Glutamatergic neuron (in vitro differentiated cells): ENCODE data around the gene SLC25A22. TPM values are rescaled to one million over a fixed set of nuclear protein-coding genes. Genes with fewer than 3 reads are reported as not detected.
A peak's percentile ranks its signal among the peaks of the same experiment; 100 is the strongest.

Experiments
- DNase-seq: peaks from one replicate; pipeline ENCODE4 v3.0.0; 2022
- H3K27ac Mint-ChIP-seq: one replicate; pipeline ENCODE4 v1.8.0; 2020; ENCODE audit warnings: mild to moderate bottlenecking, mixed read lengths, inconsistent platforms; ENCODE audit not compliant: unreplicated experiment
- H3K27me3 Mint-ChIP-seq: one replicate; pipeline ENCODE4 v1.8.0; 2020; ENCODE audit warnings: mild to moderate bottlenecking, moderate library complexity, mixed read lengths, inconsistent platforms; ENCODE audit not compliant: unreplicated experiment
- H3K36me3 Mint-ChIP-seq: one replicate; pipeline ENCODE4 v1.8.0; 2020; ENCODE audit warnings: mild to moderate bottlenecking, mixed read lengths, inconsistent platforms; ENCODE audit not compliant: unreplicated experiment
- H3K4me1 Mint-ChIP-seq: one replicate; pipeline ENCODE4 v1.8.0; 2020; ENCODE audit warnings: mild to moderate bottlenecking, low read depth, mixed read lengths, inconsistent platforms; ENCODE audit not compliant: unreplicated experiment
- H3K4me3 Mint-ChIP-seq: one replicate; pipeline ENCODE4 v1.8.0; 2020; ENCODE audit warnings: mild to moderate bottlenecking, mixed read lengths, inconsistent platforms; ENCODE audit not compliant: unreplicated experiment
- H3K9me3 Mint-ChIP-seq: one replicate; pipeline ENCODE4 v1.8.0; 2020; ENCODE audit warnings: mild to moderate bottlenecking, moderate library complexity, mixed read lengths, inconsistent platforms; ENCODE audit not compliant: unreplicated experiment
- total RNA-seq: library from RNA; stranded (reverse); fragmentation: NEBNext Ultra II Directional; extraction: Animal tissue kit (Norgen Biotek cat#: 25700); gene quantifications from one replicate; pipeline ENCODE4 v1.2.1, GENCODE V29; 2021; ENCODE audit not compliant: unreplicated experiment
- TF ChIP-seq, protein P1 (sequence below): fragments of 200-600 bp; sonication (generic); IDR thresholded peaks from one replicate; pipeline ENCODE4 v1.5.0; 2021; ENCODE audit not compliant: partially characterized antibody, unreplicated experiment

SLC25A22 gene
- total RNA-seq, 1 donor from 2014 or later = 93.9 TPM

DNA sequence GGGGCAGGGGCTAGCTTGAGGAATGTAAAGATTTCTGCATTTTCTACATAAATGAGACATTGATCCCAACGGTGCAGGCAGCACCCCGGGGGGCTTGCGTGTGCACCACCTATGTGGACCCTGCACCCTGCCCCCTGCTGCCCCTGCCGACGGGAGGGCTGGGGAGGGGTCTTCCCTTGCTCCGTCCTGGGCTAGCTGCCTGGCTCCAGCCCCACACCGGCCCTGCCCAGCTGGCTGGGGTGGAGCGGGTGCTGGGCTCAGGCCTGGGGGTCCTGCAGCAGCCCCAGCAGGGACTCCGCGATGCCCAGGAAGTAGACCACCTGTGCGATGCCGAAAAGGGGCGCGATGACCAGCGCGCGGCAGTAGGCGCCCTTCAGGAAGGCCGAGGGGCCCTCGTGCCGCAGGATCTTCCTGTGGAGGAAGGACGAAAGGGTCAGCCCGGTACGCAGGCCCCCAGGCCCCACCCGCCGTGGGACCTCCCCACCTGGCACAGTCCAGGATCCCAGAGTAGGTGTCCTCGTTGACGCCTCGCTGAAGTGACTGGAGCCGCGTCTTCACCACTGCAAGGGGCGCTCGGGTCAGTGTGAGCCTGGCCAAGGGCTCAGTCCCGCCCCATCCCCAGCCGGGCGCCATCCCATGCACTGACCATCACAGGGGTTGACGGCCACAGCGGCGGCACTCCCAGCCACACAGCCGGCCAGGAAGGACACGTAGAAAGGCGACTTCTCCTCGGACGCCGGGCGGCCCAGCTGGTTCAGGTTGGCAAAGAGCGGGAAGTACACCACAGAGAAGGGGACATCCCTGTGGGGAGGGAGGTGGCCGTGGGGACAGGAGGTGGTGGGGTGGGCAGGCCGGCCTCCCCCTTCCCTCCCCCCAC lies 6.2 kb downstream of the SLC25A22 start:
- TF ChIP-seq, protein P1, sequence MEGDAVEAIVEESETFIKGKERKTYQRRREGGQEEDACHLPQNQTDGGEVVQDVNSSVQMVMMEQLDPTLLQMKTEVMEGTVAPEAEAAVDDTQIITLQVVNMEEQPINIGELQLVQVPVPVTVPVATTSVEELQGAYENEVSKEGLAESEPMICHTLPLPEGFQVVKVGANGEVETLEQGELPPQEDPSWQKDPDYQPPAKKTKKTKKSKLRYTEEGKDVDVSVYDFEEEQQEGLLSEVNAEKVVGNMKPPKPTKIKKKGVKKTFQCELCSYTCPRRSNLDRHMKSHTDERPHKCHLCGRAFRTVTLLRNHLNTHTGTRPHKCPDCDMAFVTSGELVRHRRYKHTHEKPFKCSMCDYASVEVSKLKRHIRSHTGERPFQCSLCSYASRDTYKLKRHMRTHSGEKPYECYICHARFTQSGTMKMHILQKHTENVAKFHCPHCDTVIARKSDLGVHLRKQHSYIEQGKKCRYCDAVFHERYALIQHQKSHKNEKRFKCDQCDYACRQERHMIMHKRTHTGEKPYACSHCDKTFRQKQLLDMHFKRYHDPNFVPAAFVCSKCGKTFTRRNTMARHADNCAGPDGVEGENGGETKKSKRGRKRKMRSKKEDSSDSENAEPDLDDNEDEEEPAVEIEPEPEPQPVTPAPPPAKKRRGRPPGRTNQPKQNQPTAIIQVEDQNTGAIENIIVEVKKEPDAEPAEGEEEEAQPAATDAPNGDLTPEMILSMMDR = no peak
- Mint-ChIP-seq H3K9me3 (peaks cover 7% of the 10 kb centered on the region), H3K27me3 (peaks cover 6% of the 10 kb centered on the region), H3K36me3 (no peaks in the 10 kb centered on the region), H3K27ac (no peak overlapping the region), H3K4me1 (peaks cover 14% of the 10 kb centered on the region), H3K4me3 (no peak overlapping the region)
- DNase-seq = no peak

DNA sequence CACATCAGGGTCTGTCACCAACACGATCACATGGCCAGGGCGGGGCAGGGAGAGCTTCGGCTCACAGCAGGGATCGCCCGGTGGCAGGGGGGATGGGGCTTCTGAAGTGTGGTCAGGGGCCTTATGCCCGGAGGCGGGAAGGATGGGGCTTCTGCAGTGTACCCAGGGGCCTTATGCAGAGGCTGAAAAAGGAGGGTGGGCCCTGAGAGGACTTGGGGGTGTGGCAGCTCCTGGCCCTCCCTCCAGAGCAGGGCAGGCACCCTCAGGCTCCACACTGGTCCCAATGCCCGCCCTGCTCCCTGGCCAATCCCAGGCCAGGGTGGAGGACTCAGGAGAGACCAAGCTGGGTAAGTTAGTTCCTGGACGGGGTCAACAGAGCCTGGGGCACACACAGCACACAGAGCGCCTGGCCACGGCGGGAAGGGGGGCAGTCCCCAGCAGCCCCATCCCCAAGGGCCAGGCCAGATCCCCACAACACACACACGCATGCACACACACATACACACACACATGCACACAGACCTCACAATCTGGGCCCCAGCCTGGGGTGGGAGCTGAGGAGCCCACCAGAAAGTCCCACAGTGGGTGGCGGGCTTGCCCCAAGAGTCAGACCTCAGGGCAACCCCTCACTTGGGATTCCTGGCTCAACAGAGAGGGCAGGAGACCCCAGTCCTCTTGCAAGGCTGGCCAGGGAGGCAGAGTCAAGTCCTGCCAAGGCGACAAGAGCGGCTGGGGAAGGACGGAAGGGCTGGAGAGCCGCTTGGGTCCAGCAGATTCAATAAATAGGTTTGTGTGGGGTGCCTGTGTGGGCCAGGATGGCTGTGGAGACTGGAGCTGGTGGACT lies 7.1 kb downstream of the SLC25A22 start:
- peaks cover 6% of the 10 kb centered on the region for H3K9me3 Mint-ChIP-seq
- DNase-seq = peak; percentile 65

DNA sequence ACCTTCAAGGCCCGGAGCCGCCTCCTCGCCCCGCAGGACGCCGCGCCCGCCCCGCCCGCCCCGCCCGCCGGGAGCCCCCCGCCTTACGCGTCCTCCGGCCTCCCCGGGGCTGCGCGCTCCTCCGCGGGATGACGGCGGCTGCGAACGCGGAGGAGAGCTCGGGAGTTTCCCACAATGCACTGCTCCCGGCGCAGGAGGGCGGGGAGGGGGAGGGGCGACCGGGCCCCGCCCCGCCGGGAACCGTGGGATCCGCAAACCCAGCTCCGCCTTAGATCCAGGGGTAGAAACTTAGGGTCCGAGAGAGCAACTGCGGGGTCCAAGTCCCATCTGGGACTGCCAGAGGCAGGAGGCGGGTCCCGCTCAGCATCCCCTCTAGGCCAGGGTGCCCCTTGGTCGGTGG lies 8.1 kb downstream of the SLC25A22 start, which contains the start of gene CEND1:
Gene CEND1, minus strand, starts transcription at position 148 of the 400 bp plus-strand sequence. CDS start 1,514 bp downstream, outside the sequence.
- Mint-ChIP-seq H3K36me3 (no peaks in the 10 kb centered on the region), H3K27me3 (peaks cover 3% of the 10 kb centered on the region), H3K9me3 (peaks cover 9% of the 10 kb centered on the region), H3K4me3 (peak within 1 kb of the TSS; percentile 81), H3K4me1 (peaks cover 17% of the 10 kb centered on the region), H3K27ac (peak within 1 kb of the TSS; percentile 62)
- TF ChIP-seq, protein P1 = no peak
- peak; percentile 86 for DNase-seq

More for the DNA sequence above, 7.1 kb downstream of the SLC25A22 start:
- Mint-ChIP-seq H3K27me3 (peaks cover 3% of the 10 kb centered on the region), H3K27ac (peak overlapping the region; percentile 64), H3K4me3 (peak overlapping the region; percentile 65), H3K4me1 (peaks cover 14% of the 10 kb centered on the region), H3K36me3 (no peaks in the 10 kb centered on the region)
- TF ChIP-seq, protein P1 = no peak

DNA sequence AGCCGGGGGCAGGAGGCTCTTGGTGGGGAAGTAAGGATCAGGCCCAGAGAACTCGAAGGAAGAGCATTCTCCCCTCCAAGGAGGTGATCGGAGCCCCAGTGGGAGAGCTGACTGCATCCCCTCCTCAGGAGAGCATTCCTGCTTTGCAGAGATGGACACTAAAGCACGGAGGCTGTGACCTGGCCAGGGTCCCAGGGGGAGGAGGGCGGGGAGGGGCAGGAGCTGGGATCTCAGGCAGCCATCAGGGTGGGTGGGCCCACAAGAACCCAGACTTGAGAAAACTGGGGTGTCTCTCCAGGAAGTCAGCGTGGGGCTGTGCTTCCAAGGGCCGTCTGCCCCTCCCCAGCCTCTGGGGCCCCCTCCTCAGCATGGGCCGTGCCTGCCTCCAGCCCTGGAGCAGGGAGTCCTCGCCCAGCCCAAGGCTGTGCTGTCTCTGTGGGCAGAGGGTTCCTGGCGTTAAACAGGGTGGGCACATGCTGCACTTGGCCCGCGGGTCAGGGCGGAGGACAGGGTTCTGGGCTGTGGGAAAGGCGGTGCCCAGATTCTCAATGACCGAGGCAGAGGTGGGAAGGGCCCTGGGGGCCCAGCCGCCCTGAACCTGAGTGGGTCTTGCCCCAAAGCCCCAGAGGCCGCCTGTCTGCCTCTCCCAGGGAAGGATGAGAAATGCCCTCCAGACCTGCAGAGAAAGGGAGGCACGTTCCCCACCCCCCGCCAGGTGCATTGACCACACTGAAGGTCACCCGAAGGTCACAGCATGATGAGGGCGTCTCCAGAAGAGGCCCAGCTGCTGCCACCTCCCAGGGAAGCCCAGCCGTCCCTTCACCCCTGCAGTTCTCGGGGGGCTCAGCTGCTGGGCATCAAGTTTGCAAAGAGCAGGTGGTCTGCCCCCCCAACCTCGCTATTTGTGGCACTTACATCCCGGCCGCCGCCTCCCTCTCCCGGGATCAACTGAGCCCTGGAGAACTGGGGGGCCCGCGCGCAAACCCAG lies 8.8 kb downstream of the SLC25A22 start:
- H3K4me1 Mint-ChIP-seq = peaks cover 17% of the 10 kb centered on the region
- DNase-seq = no peak
- H3K9me3 Mint-ChIP-seq = peaks cover 9% of the 10 kb centered on the region
- peak overlapping the region; percentile 62 for H3K27ac Mint-ChIP-seq
- H3K27me3 Mint-ChIP-seq = peaks cover 3% of the 10 kb centered on the region
- H3K36me3 Mint-ChIP-seq = no peaks in the 10 kb centered on the region
- TF ChIP-seq, protein P1 = no peak
- peak overlapping the region; percentile 81 for H3K4me3 Mint-ChIP-seq
